Measurements from ENCODE around the gene CCDC6. TPM values are rescaled to one million over a fixed set of nuclear protein-coding genes. Genes with fewer than 3 reads are reported as not detected.

Gene CCDC6
- total RNA-seq, 2 experiments from 2014 or later, result 21.6 to 22.1 TPM

GRCh38 chr10:59762505-59762904, 143.9 kb downstream of the CCDC6 start:
- POLR2A ChIA-PET, result no interaction called here

DNA sequence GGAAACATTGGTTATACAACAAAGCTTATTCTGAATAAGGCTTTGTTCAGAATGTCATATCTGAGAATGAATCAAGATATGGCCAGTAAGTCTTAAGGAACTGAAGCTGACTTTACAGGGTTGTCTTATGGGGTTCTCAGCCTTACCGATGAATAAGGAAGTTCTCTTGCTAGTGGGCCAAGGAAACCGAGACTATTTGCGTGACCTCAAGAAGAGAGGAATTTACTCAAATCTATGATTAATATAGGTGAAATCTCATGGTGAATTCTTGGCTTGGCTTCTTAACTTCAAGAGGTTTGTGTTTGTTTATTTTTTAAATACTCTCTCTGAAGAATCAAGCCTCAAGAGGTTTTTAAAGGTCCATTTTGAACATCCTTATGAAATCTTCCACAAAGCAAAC, 148.4 kb downstream of the CCDC6 start:
- intact Hi-C loops (cut with DNase I, micrococcal nuclease), result no loop called here
- H3K36me3 ChIP-seq (ENCODE audit: insufficient read depth, low read length), result no peaks in the 10 kb centered on the region
- no peaks in the 10 kb centered on the region for H3K36me3 Mint-ChIP-seq (ENCODE audit: low read depth)
- H3K27me3 ChIP-seq (ENCODE audit: control insufficient read depth in 1 of 2, insufficient read depth in 2 of 2, low read length in 2 of 2), result no peaks in the 10 kb centered on the region
- no peak overlapping the region for H3K27ac ChIP-seq (ENCODE audit: low read depth in 1 of 2, low read length in 2 of 2)
- no peaks in the 10 kb centered on the region for H3K27me3 Mint-ChIP-seq
- ATAC-seq (ENCODE audit: poor library complexity) (no peak), DNase-seq (no peak)
- no peaks in the 10 kb centered on the region for H3K9me3 Mint-ChIP-seq
- POLR2A ChIA-PET, result no interaction called here
- H3K27ac Mint-ChIP-seq, result no peak overlapping the region
- no peak overlapping the region for H3K4me3 ChIP-seq (ENCODE audit: low read length)
- no peaks in the 10 kb centered on the region for H3K4me1 ChIP-seq (ENCODE audit: insufficient read depth, low read length)
- CTCF ChIA-PET, result no interaction called here
- H3K4me1 Mint-ChIP-seq (ENCODE audit: low read depth), result no peaks in the 10 kb centered on the region
- no peak overlapping the region for H3K4me3 Mint-ChIP-seq
- no peak for TF ChIP-seq CTCF (IDR thresholded peaks at IDR 0.05)
- H3K9me3 ChIP-seq (ENCODE audit: control insufficient read depth in 1 of 2, insufficient read depth in 1 of 2, low read length in 2 of 2), result no peaks in the 10 kb centered on the region

More at GRCh38 chr10:59762505-59762904, 143.9 kb downstream of the CCDC6 start:
- CTCF ChIA-PET, result no interaction called here
- no peak for ATAC-seq (ENCODE audit: poor library complexity)
- Mint-ChIP-seq H3K4me3 (no peak overlapping the region), H3K9me3 (no peaks in the 10 kb centered on the region), H3K36me3 (ENCODE audit: low read depth) (no peaks in the 10 kb centered on the region), H3K4me1 (ENCODE audit: low read depth) (no peaks in the 10 kb centered on the region), H3K27ac (no peak overlapping the region), H3K27me3 (no peaks in the 10 kb centered on the region)
- no peaks in the 10 kb centered on the region for H3K27me3 ChIP-seq (ENCODE audit: control insufficient read depth in 1 of 2, insufficient read depth in 2 of 2, low read length in 2 of 2)
- no peak overlapping the region for H3K4me3 ChIP-seq (ENCODE audit: low read length)
- DNase-seq, result no peak
- no peak overlapping the region for H3K27ac ChIP-seq (ENCODE audit: low read depth in 1 of 2, low read length in 2 of 2)
- H3K36me3 ChIP-seq (ENCODE audit: insufficient read depth, low read length), result no peaks in the 10 kb centered on the region
- H3K9me3 ChIP-seq (ENCODE audit: control insufficient read depth in 1 of 2, insufficient read depth in 1 of 2, low read length in 2 of 2), result no peaks in the 10 kb centered on the region
- no peak for TF ChIP-seq CTCF (IDR thresholded peaks at IDR 0.05)
- intact Hi-C loops (cut with DNase I, micrococcal nuclease), result no loop called here
- H3K4me1 ChIP-seq (ENCODE audit: insufficient read depth, low read length), result no peaks in the 10 kb centered on the region

GRCh38 chr10:59754951-59755350, 151.4 kb downstream of the CCDC6 start:
- no peaks in the 10 kb centered on the region for H3K36me3 Mint-ChIP-seq (ENCODE audit: low read depth)
- Histone ChIP-seq H3K9me3 (ENCODE audit: control insufficient read depth in 1 of 2, insufficient read depth in 1 of 2, low read length in 2 of 2) (no peaks in the 10 kb centered on the region), H3K36me3 (ENCODE audit: insufficient read depth, low read length) (no peaks in the 10 kb centered on the region), H3K27me3 (ENCODE audit: control insufficient read depth in 1 of 2, insufficient read depth in 2 of 2, low read length in 2 of 2) (no peaks in the 10 kb centered on the region), H3K27ac (ENCODE audit: low read depth in 1 of 2, low read length in 2 of 2) (no peak overlapping the region), H3K4me1 (ENCODE audit: insufficient read depth, low read length) (no peaks in the 10 kb centered on the region), H3K4me3 (ENCODE audit: low read length) (no peak overlapping the region)
- no peaks in the 10 kb centered on the region for H3K9me3 Mint-ChIP-seq
- no peak for TF ChIP-seq CTCF (IDR thresholded peaks at IDR 0.05)
- no peak overlapping the region for H3K4me3 Mint-ChIP-seq
- no peak overlapping the region for H3K27ac Mint-ChIP-seq
- H3K4me1 Mint-ChIP-seq (ENCODE audit: low read depth), result no peaks in the 10 kb centered on the region
- intact Hi-C loops (cut with DNase I, micrococcal nuclease), result no loop called here
- ChIA-PET CTCF (no interaction called here), POLR2A (no interaction called here)
- DNase-seq (no peak), ATAC-seq (ENCODE audit: poor library complexity) (no peak)
- peaks cover 17% of the 10 kb centered on the region for H3K27me3 Mint-ChIP-seq

Measured in CD4-positive, alpha-beta T cell (primary cell).